Stimulated activated CD8-positive, alpha-beta memory T cell treated with anti-CD3 and anti-CD28 coated beads, Interleukin-7, amount 100 ng/mL, for 24 hours (primary cell): ENCODE data around the gene NOXRED1.
"Not testable (repeated sequence)": the region's sequence is repeated elsewhere in the genome, so short reads cannot be mapped to it uniquely, and the experiment has no call there.

Experiments
- DNase-seq: peaks from one replicate; pipeline ENCODE4 v3.0.0-alpha.2; 2020; ENCODE audit warnings: low read depth

The NOXRED1 gene, protein sequence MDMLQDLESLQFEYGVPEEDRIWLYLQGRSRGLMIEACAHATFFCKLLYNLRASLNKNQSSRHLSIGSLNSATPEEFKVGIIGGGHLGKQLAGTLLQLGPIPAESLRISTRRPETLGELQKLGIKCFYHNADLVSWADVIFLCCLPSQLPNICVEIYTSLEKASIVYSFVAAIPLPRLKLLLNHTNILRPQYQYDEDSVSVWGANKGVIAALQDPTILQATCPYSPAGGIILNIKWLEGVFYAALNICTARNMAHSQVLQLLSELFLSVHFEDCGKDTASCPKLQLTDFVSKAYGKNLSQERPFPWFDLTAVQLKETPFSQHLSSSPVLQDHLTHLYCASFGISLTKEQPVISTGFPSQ

DNA sequence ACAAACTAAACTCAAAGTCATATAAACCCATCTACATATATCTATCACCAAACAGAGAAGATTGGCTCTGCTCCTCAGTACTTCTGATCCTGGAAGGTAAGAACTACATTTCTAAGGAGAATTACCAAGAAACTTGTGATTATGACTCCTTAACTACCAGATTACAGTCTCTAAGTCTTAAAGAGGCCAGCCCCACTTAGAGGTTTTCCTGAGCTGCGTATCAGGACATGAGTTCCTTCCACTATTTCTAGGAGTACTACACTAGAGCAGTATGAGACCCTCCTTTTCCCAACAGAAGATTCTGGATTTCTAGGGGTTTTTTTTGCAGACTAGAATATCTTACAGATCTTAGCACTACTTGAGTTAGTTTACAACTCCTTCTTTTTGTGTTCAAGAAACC, at the start of gene NOXRED1:
Gene NOXRED1 (minus strand): TSS at position 101 of the 400 bp plus-strand sequence. CDS start 634 bp downstream, outside the sequence.
- no peak for DNase-seq

DNA sequence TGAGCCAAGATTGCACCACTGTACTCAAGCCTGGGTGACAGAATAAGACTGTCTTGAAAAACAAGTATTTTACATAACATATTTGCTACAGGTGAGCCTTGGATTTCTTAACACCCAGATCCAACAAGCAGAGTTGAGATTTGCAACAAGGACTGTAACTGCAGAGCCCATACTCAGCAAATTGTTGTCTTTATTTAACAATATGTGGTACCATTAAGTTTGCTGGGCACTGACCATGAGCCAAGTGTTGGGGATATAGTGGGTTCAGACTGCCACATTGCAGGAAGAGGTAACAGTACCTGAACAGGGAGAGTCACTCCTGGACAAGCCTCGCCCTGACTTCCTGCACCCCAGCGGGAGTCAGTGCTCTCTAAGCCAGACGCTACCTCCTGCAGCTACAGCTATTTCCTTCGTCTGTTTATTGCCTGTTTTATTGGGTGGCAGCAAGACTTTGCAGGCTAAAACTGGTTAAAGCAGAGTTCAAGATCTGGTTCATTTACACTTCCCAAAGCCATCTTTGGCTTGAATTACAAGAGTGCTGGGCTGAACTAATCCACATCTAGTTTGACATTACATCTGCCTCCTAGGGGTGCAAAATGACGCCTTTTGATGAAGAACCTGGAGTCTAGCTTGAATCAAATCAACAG, 47.0 kb upstream of the NOXRED1 start:
- DNase-seq = no peak

DNA sequence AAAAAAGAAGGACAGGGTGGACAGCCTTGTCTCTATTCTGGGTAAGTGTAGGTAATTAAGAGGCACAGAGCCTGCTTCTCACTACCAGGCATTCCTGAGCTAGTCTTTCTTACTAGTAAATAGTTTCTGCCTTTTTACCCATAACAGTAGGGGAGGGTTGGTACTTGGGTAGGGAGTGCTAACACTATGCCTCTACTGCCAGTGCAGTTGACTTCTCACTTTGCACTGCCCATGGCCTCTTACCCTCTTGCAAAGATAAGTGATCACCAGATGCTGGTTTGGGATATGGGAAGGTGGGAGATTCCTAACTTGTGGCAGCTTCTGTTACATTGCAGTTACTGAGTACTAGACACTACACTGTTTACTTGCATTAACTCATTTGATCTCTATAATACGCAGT, 46.2 kb upstream of the NOXRED1 start:
- DNase-seq = no peak

DNA sequence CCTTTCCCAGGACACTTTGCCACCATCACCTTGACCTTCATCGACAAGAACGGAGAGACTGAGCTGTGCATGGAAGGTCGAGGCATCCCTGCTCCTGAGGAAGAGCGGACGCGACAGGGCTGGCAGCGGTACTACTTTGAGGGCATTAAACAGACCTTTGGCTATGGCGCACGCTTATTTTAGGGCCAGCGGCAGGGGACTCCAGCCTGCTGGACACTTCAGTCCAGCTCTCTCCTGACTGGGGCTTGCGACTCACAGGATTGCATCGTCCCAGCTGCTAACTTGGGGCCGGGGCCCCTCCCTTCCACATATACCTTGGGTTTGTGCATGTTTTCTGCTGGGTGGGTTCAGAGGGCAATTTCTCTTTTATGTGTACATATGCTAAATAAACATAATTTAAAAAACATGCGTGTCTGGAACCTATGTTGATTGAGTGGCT, 45.8 kb upstream of the NOXRED1 start:
- no peak for DNase-seq

DNA sequence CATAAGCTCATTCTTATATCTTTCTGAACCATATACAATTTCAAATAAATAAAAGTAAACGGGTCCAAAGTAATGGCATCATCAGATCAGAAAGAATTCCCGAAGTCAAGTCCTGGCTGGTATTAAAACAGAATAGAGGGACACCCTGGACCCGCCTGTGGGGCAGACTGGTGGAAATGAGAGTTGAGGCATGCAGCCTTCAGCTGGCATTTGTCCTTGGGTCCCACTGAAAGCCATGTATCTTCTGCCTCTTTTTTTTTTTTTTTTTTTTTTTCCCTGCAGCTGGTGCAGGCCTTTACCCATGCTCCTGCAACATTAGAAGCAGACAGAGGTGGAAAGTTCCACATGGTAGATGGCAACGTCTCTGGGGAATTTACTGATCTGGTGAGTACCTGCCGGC, 44.5 kb upstream of the NOXRED1 start:
- DNase-seq = no peak

DNA sequence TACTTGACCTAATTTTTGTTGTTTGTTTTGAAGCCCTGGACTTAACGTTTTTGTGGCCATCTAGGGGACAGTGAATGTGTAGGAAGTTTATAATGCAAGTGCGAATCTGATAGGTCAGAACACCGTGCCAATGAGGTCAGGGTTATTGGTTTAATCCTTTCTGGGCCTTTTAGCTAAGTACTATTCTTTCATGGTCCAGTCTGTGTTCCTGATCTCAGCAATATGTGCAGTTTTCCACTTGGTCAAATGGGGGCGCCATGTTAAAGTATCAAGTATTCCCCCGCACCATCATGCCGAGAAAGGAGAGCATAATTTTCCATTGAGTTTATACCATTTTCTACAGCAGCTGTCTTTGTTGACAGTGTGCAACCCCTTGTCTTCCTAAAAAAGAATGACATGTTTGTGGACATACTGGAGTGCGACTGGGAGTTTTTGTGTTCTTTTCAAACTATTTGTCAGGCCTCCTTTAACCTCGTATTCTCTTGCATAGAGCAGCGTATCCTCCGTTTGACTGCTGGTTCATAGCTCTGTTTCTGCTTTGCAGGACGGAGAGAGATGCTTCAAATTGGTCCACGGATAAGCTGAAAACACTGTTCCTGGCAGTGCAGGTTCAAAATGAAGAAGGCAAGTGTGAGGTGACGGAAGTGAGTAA, 35.9 kb upstream of the NOXRED1 start:
- peak; percentile 43 for DNase-seq

DNA sequence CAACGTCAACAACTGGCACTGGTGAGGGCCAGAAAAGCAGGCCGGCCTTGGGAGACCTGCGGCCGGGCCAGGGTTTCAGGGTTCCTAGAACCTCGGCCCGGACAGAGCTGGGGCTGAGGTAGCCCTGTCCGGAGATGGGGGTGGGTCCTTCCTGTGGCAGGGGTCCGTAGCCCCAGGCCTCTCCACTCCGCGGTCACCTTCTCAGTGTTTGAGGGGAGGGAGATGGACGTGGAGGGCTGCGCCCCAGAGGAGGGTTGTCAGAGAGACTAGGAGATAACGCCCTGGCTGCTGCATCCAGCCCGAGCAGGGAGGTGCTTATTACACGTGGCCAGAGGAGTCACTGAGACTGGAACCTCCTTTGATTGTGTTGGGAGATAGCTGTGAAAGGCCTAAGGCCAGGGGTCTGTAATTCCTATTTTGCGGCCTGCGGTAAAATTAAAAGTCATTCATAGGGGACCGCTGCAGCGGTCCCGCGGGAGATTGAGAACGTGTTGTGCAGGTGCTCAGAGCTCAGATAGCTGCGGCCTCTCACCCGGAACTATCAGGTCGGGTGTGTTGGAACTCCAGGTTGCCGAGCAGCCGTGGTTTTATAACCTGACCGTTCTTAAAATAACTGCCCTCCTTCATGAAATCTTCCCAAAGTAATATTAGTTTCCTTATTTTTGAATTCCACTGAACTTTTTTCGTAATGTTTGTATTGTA, 35.1 kb upstream of the NOXRED1 start:
- peak; percentile 10 for DNase-seq

DNA sequence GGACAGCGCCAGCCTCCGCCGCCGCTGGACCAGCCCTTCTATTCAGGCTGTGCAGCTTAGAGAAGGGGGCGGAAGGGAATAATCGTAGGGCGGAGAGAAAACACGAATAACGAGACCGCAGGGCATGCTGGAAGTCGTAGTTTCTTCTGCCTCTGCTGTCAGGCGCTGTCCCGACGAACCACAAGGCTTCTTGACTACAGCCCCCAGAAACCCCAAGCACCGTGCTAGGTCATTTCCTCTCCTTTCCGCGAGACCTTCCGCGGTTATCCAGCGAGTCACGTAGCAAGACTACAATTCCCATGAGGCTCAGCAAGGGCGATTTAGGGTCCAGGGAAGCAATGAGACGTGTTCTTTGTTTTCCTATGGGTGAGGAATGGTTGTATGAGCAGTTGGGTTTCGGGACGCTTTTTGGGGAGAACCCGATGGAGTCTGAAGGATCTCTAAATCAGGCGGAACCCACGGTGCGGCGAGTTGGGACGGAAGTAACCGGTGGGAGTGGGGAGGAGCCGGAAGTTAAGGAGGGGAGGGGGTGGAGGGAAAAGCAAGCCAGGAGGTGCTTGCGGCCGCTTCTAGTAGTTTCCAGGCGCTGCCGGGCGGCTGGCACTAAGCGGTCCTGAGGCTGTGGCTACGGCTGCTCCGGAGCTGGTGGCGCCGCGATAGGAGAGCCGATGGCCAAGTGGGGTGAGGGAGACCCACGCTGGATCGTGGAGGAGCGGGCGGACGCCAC, 34.4 kb upstream of the NOXRED1 start, which contains the start of the genes AHSA1 and VIPAS39:
Gene AHSA1 (plus strand): TSS at position 572 of the 727 bp plus-strand sequence. CDS start 97 bp downstream, at position 669.
Gene VIPAS39 (minus strand): TSS at position 80 of the 727 bp plus-strand sequence. CDS start 3,499 bp downstream, outside the sequence.
- peak; percentile 76 for DNase-seq

DNA sequence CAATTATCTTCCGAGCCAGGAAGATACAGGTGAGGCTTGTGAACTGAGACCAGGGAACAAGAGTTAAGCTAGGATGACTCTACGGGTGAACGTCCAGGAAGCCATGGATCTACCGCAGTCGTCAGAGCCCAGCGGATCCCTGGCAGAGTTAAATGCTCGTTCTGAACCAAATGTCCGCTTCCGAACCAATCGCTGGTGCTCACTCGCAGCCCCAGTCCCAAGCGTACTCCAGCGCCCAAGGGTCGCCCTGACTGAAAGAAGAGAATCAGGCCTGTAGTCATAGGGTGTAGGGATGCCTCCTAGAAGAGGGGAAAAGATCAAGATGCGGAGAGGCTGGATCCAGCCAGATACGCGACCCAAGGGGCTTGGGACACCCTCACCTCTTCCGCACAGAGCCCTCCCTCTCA, 33.8 kb upstream of the NOXRED1 start:
- DNase-seq = no peak

DNA sequence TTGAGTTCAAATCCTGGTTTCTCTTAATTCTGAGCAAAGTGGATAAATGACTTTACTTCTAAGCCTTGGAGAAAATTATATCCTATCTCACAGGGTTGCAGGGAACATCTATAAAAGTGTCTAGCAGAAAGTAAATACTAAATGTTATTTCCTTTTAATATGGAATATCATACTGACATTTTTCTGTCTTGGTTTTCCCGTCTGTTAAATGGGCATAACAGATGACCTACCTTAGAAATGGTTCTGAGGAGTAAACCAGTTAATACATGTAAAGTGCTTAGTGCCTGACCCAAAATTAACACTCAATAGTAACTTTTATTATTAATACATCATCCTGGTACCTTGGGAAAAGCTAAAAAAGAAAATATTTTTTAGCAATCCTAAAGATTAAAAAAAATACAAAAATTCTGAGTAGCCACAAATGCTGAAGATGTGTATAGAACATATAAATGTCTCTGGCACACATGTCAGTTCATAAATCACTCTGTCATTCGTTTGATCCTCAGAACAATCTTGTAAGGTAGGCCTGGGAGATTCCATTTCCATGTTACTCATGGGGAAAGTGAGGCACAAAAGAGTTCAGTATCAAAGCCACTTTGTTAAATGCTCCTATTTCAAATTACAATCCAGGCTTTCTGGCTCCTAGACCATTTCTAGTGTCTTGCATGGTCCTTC, 32.8 kb upstream of the NOXRED1 start:
- DNase-seq = no peak

DNA sequence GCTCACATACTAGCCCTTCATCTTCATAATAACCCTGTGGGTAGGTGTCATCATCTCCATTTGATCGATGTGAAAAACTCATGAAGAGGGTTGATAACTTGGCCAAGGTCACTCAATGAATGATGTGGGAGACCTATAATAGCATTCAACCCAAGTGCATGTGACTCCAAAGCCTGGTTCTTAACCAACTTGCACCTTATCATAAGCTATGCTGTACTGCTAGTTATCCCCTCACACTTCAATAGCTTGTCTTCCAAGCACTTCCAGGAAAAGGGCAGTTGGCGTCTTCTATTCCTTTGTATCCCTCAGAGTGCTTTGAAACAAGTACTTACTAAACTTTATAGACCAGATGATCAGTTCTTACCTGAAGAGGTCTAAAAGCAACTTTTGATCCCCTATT, 18.9 kb upstream of the NOXRED1 start:
- DNase-seq = no peak

DNA sequence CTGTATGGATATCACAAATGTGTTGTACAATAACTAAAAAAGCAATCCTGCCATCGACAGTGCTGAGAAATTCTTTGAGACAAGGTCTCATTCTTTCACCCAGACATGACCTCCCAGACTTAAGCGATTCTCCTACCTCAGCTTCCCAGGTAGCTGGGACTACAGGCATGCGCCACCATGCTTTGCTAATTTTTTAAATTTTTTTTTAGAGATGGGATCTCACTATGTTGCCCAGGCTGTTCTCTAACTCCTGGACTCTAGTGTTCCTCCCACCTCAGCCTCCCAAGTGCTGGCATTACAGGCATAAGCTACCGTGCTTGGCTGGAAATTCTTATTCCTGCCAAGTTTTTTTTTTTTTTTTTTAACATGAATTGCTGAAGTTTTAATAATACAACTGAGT, 16.5 kb upstream of the NOXRED1 start:
- DNase-seq = no peak

DNA sequence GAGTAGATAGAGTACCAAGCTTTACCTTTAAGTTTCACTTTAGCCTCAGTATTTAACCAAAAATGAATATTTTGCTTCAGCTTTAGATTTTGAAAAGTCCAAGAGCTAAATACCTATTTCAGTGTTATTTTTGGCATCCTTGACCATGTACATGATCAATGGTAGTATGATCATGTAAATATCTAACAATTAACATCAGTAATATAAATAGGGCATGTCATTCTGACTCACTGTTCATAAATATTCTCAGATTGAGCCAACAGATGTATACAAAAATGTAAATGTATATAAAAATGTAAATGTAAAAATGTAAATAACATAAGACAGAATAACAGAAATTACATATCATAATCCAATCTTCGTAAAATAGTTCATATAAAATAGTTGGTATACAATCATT, 15.3 kb upstream of the NOXRED1 start:
- DNase-seq = no peak

DNA sequence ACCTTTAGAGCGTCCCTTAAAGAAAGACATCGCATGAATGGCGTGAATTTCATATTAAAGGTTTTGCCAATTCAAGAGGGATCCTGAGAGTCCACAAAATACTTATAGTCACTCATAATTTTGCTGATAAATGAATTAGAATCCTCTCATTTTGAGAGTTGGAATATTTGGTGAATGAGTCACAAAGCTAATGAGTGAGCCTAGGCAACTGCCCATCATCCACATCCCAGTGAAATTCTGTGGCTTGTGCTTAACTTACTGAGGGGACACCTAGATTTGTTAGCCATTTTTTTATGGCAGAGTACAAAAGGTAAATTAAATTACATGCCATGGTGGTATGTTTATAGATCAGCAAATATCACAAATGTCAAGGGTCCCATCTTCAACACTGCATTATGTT, 12.7 kb upstream of the NOXRED1 start:
- no peak for DNase-seq

DNA sequence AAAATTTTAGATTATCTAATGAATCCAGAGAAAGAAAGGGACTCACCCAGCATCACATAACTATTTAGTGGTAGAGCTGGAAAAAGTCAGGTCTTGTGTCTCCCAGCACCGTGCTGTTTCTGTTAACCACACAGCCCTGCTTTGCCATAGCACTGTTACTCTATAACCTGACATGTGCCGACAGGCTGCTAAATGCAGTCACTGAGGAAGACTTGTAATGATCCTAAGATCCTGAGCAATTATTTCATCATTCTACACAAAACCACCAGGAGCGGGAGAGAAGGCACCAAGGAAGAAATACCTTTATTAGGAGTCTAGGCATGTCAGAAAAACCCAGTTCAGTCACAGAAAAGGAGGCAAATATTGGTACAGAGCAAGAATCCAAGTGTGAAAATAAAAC, 3.1 kb upstream of the NOXRED1 start:
- DNase-seq = no peak

DNA sequence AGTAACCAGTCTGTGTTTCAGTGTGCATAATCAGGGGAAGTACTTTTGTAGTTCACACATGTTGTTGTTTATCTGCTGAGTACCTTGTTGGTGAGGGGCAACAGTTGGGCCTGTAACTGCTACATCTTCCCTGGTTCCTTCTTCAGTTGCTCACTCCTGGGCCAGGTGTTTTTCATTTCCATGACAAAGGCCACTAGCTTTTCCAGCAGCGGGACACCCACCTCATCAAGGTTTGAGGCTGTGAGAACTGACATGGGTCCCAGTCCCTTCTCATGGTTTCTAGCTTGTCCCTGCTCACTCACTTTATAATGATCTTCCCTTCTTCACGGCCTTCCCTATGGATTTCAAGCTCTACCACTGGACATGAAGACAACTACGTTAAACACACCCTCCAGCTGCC, 1.5 kb upstream of the NOXRED1 start:
- DNase-seq = no peak

DNA sequence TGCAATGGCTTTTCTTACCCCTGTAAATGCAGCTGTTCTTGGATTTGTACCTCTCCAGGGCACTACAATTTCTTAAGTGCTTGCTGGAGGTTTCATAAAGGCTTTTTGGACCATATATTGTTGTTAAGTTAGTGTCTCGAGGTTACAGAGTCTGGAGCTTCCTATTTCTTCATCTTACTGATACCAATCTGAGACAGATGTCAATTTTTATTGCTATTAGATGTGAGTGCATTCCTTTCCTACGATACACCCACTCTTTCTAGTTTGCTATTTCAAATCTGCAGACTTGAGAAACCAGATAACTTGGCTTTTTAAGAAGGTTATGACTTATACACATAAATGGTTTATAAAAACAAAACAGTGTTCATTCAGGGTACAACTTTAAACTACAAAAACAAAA, 2.1 kb downstream of the NOXRED1 start:
- no peak for DNase-seq

DNA sequence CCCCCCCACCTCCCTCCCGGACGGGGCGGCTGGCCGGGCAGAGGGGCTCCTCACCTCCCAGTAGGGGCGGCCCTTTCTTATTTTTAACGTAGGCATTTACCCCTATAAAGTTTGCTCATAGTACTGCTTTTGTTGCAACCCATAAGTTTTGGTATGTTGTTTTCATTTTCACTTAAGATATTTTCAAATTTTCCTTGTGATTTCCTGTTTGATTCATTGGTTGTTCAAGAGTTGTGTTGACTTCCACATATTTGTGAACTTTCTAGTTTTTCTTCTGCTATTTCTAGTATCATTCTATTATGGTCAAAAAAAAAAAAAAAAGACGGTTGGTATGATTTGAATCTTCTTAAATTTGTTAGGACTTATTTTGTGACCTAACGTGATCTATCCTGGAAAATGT, 6.5 kb downstream of the NOXRED1 start:
- no peak for DNase-seq

DNA sequence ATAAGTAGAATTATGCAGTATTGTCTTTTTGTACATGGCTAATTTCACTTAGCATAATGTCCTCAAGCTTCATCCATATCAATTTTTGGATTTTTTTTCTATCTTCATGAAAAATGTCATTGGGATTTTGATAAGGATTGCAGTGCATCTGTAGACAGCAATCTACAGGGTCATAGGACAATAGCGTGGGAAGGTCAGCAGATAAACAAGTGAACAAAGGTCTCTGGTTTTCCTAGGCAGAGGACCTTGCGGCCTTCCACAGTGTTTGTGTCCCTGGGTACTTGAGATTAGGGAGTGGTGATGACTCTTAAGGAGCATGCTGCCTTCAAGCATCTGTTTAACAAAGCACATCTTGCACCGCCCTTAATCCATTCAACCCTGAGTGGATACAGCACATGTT, 7.2 kb downstream of the NOXRED1 start:
- DNase-seq = not testable (repeated sequence)

DNA sequence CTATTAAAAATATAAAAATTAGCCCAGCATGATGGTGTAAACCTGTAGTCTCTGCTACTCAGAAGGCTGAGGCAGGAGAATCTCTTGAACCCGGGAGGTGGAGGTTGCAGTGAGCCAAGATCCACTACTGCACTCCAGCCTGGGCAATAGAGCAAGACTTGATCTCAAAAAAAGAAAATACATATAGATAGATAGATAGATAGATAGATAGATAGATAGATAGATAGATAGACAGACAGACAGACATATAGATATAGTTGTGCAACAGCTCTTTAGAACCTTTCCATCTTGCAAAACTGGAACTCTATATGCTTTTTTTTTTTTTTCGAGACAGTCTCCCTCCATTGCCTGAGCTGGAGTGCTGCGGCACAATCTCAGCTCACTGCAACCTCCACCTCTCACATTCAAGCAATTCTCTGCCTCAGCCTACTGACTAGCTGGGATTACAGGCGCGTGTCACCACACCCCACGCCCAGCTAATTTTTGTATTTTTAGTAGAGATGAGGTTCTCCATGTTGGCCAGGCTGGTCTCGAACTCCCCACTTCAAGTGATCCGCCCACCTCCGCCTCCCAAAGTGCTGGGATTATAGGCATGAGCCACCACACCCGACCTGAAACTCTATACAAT, 7.8 kb downstream of the NOXRED1 start:
- DNase-seq = not testable (repeated sequence)

DNA sequence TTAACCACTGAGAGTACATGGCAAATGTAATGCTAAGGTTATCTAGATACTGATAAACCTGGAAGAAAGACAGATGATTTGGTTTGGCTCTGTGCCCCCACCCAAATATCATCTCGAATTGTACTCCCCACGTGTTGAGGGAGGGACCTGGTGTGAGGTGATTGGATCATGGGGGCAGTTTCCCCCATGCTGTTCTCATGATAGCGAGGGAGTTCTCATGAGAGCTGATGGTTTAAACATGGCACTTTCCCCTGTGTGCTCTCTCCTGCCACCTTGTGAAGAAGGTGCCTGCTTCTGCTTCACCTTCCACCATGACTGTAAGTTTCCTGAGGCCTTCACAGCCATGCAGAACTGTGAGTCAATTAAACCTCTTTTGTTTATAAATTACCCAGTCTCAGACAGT, 14.2 kb downstream of the NOXRED1 start:
- DNase-seq = no peak
